Endothelial cell of hepatic sinusoid (primary cell): ENCODE results near the gene TRIOBP.

ENCODE experiments used
- in situ Hi-C: cut with HindIII; loops from 2 replicates; pipeline ENCODE4 v1.10.0; 2017; ENCODE audit warnings: low sequenced_read_pairs

TRIOBP gene

DNA sequence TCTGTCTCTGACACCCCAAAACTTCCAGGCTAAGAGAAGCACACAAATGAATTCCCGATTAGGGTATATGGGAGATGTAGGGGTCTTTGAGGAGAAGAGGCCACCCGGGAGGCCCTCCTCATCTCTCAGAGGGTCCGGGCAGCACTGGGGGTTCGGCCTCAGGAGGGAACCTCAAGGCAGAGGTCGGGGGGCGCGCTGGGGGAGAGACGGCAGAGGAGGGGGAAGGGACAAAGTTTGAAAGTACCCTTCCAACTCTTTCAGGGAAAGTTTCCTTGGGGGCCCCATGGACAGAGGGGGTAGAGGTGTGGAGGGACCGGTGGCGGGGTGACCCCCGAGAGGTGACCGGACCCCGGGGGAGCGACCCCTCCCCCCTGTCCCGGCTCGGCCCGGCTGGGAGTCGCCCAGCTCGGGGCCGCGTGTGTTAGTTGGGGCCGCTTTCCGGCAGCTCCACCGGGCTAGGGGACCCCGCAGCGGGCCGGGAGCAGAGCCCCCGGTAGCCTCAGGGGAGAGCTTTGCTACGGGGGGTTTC is 107.6 kb downstream of the TRIOBP start:
- in situ Hi-C loops = no loop called here

DNA sequence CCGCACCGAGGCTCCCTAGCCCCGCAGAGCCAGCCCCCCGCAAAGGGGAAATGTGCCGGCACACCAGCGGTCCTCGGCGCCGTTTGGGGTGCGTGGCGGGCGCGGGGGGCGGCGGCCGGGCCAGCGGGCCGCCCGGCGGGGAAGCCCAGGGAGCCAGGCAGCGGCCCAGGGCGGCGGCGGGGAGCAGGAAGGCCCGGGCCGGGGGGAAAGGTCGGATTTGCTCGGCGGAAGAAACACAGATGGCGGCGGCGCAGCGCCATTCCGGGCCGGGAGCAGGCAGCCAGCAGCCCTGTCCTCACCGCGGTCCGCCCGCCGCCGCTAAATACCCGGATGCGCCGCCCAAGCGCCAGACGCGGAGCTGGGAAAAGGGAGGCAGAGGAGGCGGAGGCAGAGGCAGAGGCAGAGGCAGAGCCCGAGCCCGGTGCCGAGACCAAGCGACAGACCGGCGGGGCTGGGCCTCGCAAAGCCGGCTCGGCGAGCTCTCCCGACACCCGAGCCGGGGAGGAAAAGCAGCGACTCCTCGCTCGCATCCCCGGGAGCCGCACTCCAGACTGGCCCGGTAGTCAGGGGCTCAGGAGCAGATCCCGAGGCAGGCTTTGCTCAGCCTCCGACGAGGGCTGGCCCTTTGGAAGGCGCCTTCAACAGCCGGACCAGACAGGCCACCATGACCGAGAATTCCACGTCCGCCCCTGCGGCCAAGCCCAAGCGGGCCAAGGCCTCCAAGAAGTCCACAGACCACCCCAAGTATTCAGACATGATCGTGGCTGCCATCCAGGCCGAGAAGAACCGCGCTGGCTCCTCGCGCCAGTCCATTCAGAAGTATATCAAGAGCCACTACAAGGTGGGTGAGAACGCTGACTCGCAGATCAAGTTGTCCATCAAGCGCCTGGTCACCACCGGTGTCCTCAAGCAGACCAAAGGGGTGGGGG is 108.3 kb downstream of the TRIOBP start:
- in situ Hi-C loops = no loop called here

DNA sequence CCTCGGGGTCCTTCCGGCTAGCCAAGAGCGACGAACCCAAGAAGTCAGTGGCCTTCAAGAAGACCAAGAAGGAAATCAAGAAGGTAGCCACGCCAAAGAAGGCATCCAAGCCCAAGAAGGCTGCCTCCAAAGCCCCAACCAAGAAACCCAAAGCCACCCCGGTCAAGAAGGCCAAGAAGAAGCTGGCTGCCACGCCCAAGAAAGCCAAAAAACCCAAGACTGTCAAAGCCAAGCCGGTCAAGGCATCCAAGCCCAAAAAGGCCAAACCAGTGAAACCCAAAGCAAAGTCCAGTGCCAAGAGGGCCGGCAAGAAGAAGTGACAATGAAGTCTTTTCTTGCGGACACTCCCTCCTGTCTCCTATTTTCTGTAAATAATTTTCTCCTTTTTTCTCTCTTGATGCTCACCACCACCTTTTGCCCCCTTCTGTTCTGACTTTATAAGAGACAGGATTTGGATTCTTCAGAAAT is 109.0 kb downstream of the TRIOBP start:
- in situ Hi-C loops = no loop called here

DNA sequence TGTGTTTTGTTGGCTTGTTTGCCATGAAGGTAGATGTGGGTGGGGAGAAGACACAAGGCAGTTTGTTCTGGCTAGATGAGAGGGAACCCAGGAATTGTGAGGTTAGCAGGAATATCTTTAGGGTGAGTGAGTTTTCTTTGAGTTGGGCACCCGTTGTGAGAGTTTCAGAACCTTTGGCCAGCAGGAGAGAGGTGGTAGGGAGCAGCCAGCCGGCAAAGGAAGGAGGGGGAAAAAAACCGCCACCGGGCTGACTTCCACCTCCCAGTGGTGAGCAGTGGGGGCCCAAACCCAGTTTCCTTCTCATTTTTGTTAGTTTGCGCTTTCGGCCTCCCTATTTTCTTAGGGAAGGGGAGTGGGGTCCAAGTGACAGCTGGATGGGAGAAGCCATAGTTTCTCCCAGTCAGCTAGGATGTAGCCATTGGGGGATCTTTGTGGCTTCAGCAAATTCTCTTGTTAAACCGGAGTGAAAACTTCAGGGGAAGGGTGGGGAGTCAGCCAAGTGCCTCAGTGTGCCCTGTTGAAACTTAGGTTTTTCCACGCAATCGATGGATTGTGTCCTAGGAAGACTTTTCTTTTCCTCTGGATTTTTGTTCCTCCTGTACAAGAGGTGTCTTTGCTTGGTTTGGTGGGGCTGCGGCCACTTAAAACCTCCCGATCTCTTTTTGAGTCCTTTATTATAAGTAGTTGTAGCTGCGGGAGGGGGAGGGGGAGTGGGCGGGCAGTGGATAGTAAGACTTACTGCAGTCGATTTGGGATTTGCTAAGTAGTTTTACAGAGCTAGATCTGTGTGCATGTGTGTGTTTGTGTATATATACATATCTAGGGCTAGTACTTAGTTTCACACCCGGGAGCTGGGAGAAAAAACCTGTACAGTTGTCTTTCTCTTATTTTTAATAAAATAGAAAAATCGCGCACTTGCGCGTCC is 109.8 kb downstream of the TRIOBP start:
- in situ Hi-C loops = no loop called here

DNA sequence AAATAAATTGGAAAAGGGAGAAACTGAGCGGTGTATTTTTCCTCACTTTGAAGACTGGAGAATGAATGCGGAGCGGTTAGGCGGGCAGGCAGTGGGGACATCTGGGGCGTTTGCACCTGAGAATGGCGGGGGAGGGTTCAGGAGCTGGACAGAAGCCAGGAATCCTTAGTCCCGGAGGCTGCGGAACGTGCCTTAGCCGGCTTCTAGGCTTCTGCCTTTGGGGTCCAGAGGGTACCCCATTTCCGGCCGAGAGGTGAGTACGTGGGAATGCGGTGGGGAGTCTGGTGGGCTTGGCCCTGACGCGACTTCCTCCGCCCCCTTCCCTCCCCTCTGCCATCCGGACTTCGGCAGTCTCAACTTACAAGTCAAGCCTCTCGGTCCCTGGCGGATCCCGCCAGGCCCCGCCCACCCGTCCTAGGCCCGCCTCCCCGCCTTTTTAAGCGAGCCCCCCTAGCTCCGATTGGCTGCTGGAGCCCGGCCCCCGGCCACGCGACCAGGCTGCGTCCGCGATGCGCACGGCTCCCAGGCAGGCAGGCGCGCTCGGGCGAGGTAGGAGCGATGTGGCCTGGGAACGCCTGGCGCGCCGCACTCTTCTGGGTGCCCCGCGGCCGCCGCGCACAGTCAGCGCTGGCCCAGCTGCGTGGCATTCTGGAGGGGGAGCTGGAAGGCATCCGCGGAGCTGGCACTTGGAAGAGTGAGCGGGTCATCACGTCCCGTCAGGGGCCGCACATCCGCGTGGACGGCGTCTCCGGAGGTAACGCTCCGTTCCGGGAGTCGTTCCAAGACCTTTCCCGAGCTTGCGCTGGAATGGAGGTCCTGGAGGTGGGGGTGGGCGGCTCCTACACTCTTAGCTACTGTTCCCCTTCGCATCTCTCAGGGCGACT is 110.8 kb downstream of the TRIOBP start, which contains the start of gene GCAT:
Gene GCAT, plus strand, starts transcription at position 525 of the 884 bp plus-strand sequence. Its CDS starts 34 bp downstream, at position 559.
- in situ Hi-C loops = no loop called here

DNA sequence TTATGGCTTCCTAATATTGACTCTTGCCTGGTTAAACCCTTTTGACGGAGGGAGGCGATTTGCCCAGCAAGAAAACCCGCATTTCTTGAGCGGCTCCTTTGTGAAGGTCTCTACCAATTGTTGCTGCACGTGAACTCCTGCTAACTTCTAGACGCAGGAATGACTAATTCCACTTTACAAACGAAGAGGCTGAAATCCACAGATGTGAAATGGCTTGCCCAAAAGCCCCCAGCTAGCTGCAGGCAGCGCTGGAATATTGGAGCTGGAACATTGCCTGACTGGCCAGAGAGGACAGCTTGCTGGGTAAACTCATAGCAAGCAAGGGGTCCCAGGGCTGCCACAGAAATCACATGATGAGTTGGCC is 111.4 kb downstream of the TRIOBP start:
- in situ Hi-C loops = no loop called here

DNA sequence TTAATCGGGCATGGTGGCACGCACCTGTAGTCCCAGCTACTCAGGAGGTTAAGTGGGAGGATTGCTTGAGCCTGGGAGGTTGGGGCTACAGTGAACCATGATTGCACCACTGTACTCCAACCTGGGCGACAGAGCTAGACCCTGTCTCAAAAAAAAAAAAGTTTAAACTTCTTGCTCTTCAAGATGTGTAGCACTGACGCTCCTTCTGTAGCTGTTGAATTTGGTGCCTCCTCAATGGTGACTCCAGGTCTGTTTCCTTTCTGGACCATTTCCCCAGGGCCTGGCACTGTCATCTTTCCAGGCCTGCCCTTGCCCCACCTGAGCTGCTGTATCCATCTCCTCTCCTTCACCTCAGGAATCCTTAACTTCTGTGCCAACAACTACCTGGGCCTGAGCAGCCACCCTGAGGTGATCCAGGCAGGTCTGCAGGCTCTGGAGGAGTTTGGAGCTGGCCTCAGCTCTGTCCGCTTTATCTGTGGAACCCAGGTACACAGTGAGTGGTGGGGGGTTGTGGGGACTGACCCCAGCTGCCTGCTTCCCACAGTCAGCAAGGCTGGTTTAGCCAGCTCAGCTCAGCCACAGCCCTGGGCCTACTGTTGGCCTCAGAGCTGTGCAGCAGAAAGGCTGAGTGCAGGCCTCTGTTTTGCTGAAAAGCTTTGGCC is 113.0 kb downstream of the TRIOBP start:
- in situ Hi-C loops = loop anchor here (10.0 kb wide), 1 partner anchor 185 kb away; no protein-coding TSS in a partner anchor

DNA sequence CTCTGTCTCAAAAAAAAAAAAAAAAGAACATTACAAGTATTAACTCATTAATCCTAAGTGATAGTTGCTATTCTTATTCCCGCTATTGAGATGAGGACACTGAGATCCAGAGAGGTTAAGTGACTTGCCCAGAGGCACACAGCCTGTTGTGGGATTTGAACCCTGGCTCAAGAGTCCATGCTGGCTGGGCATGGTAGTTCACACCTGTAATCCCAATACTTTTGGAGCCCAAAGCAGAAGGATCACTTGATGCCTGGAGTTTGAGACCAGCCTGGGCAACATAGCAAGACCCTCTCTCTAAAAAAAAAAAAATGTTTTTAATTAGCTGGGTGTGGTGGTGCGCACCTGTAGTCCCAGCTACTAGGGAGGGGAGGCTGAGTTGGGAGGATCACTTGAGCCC is 115.0 kb downstream of the TRIOBP start:
- in situ Hi-C loops = loop anchor here (10.0 kb wide), 1 partner anchor 187 kb away; no protein-coding TSS in a partner anchor

DNA sequence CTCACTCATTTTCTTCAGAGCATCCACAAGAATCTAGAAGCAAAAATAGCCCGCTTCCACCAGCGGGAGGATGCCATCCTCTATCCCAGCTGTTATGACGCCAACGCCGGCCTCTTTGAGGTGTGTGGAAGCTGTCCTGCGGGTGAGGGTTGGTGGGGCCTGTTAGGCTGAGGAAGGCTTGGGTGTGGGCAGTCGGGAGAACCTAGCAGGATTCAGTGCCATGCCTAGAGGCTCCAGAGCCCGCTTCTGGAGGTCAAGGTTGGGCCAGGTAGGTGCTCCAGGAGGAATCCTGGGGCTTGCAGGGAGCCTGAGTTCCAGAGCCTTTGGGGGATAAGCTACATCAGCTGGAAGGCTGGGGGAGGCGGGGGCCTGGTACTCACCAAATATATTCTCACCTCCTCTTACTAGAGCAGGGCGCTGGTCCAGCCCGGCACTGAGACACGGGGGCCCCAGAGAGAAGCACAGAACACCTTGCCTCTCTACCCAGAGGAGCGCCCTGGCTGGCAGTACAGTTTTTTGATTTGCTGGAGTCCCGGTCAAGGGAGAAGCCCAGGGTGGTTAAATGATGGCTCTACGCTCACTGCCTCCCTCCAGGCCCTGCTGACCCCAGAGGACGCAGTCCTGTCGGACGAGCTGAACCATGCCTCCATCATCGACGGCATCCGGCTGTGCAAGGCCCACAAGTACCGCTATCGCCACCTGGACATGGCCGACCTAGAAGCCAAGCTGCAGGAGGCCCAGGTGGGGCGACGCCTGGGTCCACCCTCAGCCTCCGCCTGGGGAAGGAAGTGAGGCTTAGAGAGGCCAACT is 116.2 kb downstream of the TRIOBP start:
- in situ Hi-C loops = loop anchor here (10.0 kb wide), 1 partner anchor 188 kb away; no protein-coding TSS in a partner anchor

DNA sequence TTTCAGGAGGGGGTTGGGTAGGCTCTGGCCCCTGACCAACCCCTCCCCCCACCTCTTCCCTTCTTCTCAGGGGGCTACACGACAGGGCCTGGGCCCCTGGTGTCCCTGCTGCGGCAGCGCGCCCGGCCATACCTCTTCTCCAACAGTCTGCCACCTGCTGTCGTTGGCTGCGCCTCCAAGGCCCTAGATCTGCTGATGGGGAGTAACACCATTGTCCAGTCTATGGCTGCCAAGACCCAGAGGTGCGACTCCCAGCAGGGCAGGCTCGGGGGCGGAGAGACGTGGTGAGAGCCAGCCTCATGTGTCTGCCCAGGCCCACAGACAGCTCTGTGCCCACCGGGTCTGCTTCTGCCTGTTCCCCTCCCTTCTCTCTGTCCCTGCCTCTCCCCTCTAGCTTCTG is 118.7 kb downstream of the TRIOBP start:
- in situ Hi-C loops = loop anchor here (5.0 to 10.0 kb wide), 3 partner anchors 47 to 191 kb away; no protein-coding TSS in a partner anchor

DNA sequence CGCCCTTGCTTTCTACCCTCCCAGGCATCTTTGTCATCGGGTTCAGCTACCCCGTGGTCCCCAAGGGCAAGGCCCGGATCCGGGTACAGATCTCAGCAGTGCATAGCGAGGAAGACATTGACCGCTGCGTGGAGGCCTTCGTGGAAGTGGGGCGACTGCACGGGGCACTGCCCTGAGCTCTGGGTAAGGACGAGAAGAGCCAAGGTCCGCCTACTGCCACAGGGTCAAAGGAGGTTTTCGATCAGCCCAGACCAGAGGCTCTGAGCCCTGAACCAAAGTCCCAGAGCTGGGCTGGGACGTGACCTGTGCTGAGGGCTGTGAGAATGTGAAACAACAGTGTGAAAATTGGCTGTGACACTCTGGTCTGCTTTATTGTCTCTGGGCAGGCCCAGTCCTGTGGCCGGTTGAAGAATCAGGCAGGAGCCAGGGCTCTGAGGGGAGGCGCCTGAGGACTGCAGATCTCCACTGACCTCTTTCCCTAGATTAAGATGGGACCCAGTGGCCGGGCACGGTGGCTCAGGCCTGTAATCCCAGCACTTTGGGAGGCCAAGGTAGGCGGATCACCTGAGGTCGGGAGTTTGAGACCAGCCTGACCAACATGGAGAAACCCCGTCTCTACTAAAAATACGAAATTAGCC is 119.8 kb downstream of the TRIOBP start:
- in situ Hi-C loops = loop anchor here (5.0 to 10.0 kb wide), 3 partner anchors 46 to 192 kb away; no protein-coding TSS in a partner anchor

DNA sequence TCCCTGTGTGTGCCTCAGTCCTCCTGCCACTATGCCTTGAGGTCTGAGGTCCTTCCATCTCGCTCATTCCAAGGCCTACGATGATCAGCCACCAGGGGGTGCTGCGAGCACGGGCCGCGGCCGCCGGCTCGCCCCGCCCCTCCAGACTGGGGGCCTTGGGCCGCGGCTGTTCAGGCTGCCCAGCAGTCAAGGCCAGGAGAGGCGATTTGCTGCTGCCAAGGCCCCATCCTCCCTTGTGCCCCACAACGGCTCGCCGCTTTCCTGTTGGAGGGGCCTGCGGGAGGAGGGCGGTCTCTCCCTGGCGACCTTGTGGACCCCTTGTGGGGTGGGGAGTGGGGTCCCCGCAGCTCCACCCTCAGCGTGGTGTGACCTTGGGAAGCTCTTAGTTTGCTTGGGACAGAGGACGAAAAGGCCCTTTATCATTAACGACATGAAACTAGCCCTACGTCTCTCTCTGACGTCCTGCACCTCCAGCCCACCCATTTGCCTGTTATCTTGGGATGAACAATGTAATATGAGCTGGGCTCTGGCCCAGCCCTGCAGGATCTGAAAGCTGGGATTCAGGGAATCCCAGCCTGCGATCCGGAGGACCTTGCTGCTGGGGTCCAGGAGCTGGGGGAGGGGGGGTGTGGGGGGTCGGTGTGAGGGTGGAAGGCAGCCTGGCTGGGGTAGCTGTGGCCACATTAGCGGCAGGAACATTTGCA is 121.0 kb downstream of the TRIOBP start:
- in situ Hi-C loops = loop anchor here (5.0 to 10.0 kb wide), 3 partner anchors 44 to 193 kb away; no protein-coding TSS in a partner anchor

DNA sequence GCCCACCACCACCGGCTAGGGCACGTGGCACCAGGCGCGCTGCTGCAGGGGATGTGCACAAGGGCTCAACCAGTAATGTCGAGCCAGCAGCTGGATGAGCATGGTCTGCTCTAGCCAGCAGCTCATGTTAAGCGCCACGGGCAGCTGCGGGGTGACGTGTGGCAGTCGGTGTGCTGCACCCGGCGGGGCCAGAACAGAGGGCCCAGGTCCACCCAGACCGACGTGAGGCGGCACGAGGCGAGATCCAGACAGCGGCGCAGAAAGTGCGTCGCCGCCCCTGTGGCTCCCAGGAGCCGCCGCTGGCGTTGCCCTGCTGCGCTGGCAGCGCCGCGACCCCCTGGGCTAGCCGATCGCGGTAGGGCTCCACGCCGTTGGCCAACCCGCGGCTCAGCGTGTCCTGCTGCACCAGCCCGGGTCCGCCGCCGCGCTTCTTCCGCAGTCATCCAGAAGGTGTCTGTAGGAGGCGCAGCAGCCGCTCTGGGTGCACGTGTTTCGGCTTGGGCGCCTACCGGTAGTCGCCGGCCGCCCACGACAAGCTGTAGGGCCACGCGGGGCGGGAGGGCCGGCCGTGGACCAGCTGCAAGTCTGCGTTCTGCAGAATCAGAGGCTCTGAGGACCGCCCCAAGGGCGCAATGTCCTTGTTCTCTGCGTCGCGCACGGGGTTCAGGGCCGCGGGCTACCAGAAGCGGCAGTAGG is 121.7 kb downstream of the TRIOBP start:
- in situ Hi-C loops = loop anchor here (5.0 to 10.0 kb wide), 3 partner anchors 44 to 194 kb away; no protein-coding TSS in a partner anchor

DNA sequence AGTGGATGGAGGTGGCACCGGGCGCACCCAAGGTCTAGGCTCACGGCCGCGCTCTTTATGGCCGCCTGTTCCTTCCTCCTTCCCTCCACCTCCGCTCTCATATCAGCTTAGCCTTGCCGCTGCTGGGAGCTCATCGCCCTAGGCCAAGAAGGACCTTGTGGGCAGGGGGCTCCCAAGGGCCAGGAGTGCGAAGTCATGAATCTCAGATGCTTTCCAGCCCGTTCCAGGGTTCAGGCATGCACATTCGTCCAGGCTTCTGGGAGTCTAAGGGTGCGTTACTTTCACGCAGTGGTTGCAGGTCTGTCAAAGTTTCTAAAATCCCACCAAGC is 122.2 kb downstream of the TRIOBP start:
- in situ Hi-C loops = loop anchor here (5.0 to 10.0 kb wide), 3 partner anchors 43 to 194 kb away; no protein-coding TSS in a partner anchor

DNA sequence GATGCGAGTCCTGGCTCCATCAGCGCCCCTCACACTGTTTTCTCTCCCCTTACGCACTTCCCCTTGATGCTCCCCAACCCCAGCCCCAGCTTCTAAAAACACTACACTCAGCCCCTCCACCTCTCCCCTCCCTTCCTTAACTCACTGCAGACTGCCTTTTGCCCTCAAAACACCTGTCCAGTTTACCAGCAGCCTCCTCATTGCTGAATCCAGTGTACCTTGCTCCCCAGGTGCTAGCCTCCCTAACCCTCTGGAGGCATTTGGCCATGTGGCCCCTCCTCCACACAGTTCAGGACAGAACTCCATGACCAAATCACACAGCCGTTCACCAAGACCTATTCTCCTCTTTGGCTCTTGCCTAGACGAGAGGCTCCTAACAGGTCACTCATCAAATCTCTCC is 123.5 kb downstream of the TRIOBP start:
- in situ Hi-C loops = no loop called here

DNA sequence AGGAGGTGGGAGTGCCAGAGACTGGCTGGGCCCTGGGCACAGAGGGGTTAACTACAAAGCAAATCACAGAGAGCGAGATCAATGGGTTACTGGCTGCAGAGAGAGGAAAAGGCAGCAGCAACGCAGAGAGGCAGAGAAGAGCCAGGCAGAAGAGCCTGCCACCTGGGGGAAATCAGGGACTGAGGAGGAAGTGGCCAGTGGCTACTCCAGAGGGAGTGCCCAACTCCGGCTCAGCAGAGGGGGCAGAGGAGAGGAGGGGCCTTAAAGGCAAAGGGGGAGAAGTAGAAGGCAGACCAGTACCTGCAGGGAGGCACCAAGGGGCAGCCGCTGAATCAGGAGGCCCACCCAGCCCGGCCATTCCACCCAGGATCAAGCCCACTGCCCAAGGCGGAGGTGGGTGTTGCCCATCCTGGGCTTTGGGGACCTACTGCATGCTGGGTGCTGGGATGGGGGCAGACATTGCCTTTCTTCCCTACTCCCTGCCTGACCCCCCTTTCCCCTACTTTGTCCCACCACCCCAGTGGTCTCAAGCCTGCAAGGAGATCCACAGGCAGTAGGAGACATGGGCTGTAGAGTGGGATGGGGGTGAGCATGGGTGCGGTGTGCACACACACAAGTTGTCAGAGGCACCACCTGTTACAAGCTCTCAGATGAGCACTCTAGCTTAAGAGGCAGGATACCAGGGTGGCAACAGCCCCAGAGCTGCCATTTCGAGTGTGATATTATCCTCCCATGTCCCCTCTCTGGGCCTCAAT is 125.4 kb downstream of the TRIOBP start:
- in situ Hi-C loops = no loop called here
